Activated B cell treated with CpG ODN at 0.5 μM for 24 hours (primary cell): ENCODE results near the gene MAP3K19. TPM values are rescaled to one million over a fixed set of nuclear protein-coding genes. Genes with fewer than 3 reads are reported as not detected.
"Not testable (repeated sequence)": the region's sequence is repeated elsewhere in the genome, so short reads cannot be mapped to it uniquely, and the experiment has no call there.

Experiments used
- ATAC-seq: fragments of 200-7000 bp; cut with Tn5 transposase; one replicate; pipeline ENCODE4 v1.10.0; 2021; ENCODE audit warnings: low read depth, mild to moderate bottlenecking, moderate library complexity
- CTCF ChIA-PET: fragments of 350-600 bp; sonication (Branson Sonifier 250); formaldehyde crosslinking; loops from one replicate; lab custom pipeline; 2021; ENCODE audit warnings: antibody characterized with exemption; lab: Charles Lee
- POLR2A ChIA-PET: fragments of 350-600 bp; sonication (Branson Sonifier 250); formaldehyde crosslinking; loops from one replicate; lab custom pipeline; 2021; ENCODE audit warnings: antibody characterized with exemption; lab: Charles Lee
- DNase-seq: peaks from one replicate; pipeline ENCODE4 v3.0.0; 2022
- H3K27ac Mint-ChIP-seq: one replicate; pipeline ENCODE4 v1.8.0; 2020; ENCODE audit warnings: mixed read lengths
- H3K27me3 Mint-ChIP-seq: one replicate; pipeline ENCODE4 v1.8.0; 2021; ENCODE audit warnings: mixed read lengths
- H3K36me3 Mint-ChIP-seq: one replicate; pipeline ENCODE4 v1.8.0; 2021; ENCODE audit warnings: low read depth, mixed read lengths
- H3K4me1 Mint-ChIP-seq: one replicate; pipeline ENCODE4 v1.8.0; 2021; ENCODE audit warnings: mixed read lengths
- H3K4me3 Mint-ChIP-seq: one replicate; pipeline ENCODE4 v1.8.0; 2020; ENCODE audit warnings: mild to moderate bottlenecking, mixed read lengths
- H3K9me3 Mint-ChIP-seq: one replicate; pipeline ENCODE4 v1.8.0; 2020; ENCODE audit warnings: mixed read lengths
- intact Hi-C: fragments of 100-400 bp; cut with micrococcal nuclease; formaldehyde crosslinking; loops from one replicate; pipeline ENCODE4 v1.15.1; 2024
- total RNA-seq: library from RNA; stranded (reverse); gene quantifications from 2 replicates; pipeline ENCODE4 v1.2.3, GENCODE V29; 2022
- TF ChIP-seq, protein P1 (sequence below): fragments of 200-600 bp; IDR thresholded peaks from one replicate; pipeline ENCODE4 v1.8.0; 2022; ENCODE audit warnings: antibody characterized with exemption, mild to moderate bottlenecking

Gene MAP3K19
- total RNA-seq, 1 donor from 2014 or later = not detected

- H3K27me3 Mint-ChIP-seq = peaks cover 11% of the 10 kb centered on the region
- ATAC-seq (no peak), DNase-seq (no peak)
- intact Hi-C loops = no loop called here
- no peaks in the 10 kb centered on the region for H3K9me3 Mint-ChIP-seq
- TF ChIP-seq, protein P1, sequence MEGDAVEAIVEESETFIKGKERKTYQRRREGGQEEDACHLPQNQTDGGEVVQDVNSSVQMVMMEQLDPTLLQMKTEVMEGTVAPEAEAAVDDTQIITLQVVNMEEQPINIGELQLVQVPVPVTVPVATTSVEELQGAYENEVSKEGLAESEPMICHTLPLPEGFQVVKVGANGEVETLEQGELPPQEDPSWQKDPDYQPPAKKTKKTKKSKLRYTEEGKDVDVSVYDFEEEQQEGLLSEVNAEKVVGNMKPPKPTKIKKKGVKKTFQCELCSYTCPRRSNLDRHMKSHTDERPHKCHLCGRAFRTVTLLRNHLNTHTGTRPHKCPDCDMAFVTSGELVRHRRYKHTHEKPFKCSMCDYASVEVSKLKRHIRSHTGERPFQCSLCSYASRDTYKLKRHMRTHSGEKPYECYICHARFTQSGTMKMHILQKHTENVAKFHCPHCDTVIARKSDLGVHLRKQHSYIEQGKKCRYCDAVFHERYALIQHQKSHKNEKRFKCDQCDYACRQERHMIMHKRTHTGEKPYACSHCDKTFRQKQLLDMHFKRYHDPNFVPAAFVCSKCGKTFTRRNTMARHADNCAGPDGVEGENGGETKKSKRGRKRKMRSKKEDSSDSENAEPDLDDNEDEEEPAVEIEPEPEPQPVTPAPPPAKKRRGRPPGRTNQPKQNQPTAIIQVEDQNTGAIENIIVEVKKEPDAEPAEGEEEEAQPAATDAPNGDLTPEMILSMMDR = no peak
- H3K4me3 Mint-ChIP-seq = no peak overlapping the region
- ChIA-PET POLR2A (no interaction called here), CTCF (no interaction called here)
- no peaks in the 10 kb centered on the region for H3K36me3 Mint-ChIP-seq
- H3K27ac Mint-ChIP-seq = no peak overlapping the region
- H3K4me1 Mint-ChIP-seq = peaks cover 4% of the 10 kb centered on the region
Observed at GRCh38 chr2:134985061-134985460, 62.2 kb downstream of the MAP3K19 start.

GRCh38 chr2:134982603-134983002 lies 64.6 kb downstream of the MAP3K19 start:
- no peak overlapping the region for H3K4me3 Mint-ChIP-seq
- DNase-seq (no peak), ATAC-seq (no peak)
- no peak overlapping the region for H3K27ac Mint-ChIP-seq
- CTCF ChIA-PET = no interaction called here
- intact Hi-C loops = no loop called here
- H3K36me3 Mint-ChIP-seq = no peaks in the 10 kb centered on the region
- no peaks in the 10 kb centered on the region for H3K4me1 Mint-ChIP-seq
- TF ChIP-seq, protein P1 = no peak
- H3K27me3 Mint-ChIP-seq = peaks cover 7% of the 10 kb centered on the region
- H3K9me3 Mint-ChIP-seq = no peaks in the 10 kb centered on the region
- POLR2A ChIA-PET = no interaction called here

DNA sequence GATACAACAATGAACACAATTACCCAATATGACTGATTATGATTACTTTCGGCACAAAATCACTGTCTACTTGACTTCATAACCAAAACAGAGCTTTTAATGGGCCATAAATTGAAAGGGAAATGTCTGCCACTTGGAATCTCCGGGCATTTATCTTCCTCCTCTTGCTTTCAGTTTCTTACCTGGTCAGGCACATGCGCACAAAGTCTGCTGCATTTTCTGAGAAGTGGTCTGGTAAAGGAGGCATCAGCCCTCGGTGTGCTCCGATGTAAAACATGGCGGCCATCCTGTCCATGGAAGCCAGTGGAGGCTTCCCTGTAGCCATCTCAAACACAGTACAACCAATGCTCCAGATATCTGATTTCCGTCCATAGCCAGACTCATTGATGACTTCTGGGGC lies 66.6 kb downstream of the MAP3K19 start:
- intact Hi-C loops = no loop called here
- DNase-seq (no peak), ATAC-seq (no peak)

DNA sequence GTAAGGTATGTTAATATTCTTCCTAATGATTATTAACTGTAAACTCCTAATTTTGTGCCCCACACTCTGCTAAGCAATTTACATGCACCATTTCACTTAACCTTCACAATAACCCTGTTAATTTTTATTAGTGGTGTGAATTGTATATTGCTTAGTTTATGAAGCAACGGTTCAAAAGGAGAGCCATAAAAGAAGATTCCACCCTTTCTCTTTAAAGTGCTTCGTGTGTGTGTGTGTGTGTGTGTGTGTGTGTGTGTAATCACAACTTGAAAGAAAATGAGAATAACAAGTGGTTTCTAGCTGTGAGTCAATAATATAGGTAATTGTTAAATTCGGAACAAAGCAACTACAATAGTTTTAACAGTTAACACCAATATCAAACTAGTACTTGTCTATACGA lies 68.0 kb downstream of the MAP3K19 start:
- ChIA-PET POLR2A (no interaction called here), CTCF (no interaction called here)
- peaks cover 5% of the 10 kb centered on the region for H3K36me3 Mint-ChIP-seq
- DNase-seq (no peak), ATAC-seq (no peak)
- no peak overlapping the region for H3K4me3 Mint-ChIP-seq
- H3K27ac Mint-ChIP-seq = no peak overlapping the region
- H3K4me1 Mint-ChIP-seq = peaks cover 3% of the 10 kb centered on the region
- peaks cover 5% of the 10 kb centered on the region for H3K27me3 Mint-ChIP-seq
- H3K9me3 Mint-ChIP-seq = peaks cover 9% of the 10 kb centered on the region
- TF ChIP-seq, protein P1 = no peak
- intact Hi-C loops = no loop called here

More for the DNA sequence above, 66.6 kb downstream of the MAP3K19 start:
- CTCF ChIA-PET = interaction anchor here (0.6 kb wide), 1 partner anchor 31 kb away, joined by 3 read pairs; no protein-coding TSS in a partner anchor
- Mint-ChIP-seq H3K27me3 (peaks cover 5% of the 10 kb centered on the region), H3K27ac (no peak overlapping the region), H3K4me1 (peaks cover 3% of the 10 kb centered on the region), H3K9me3 (no peaks in the 10 kb centered on the region), H3K4me3 (no peak overlapping the region), H3K36me3 (no peaks in the 10 kb centered on the region)
- TF ChIP-seq, protein P1 = no peak
- POLR2A ChIA-PET = no interaction called here

- CTCF ChIA-PET, ATAC-seq, DNase-seq, H3K4me3 Mint-ChIP-seq, H3K27me3 Mint-ChIP-seq, H3K4me1 Mint-ChIP-seq, intact Hi-C loops, H3K27ac Mint-ChIP-seq, POLR2A ChIA-PET: not testable (repeated sequence)
- peaks cover 10% of the 10 kb centered on the region for H3K36me3 Mint-ChIP-seq
- peaks cover 21% of the 10 kb centered on the region for H3K9me3 Mint-ChIP-seq
Observed at GRCh38 chr2:134977104-134977503, 70.1 kb downstream of the MAP3K19 start.
